ENCODE data around the gene DPP9. TPM values are rescaled to one million over a fixed set of nuclear protein-coding genes. Genes with fewer than 3 reads are reported as not detected.

The DPP9 gene
- total and polyA plus RNA-seq, 2 of the 13 experiments (the other 11 are each of a cell fraction or from before 2014, with no cell fraction given) = 8.4 to 25.8 TPM

GRCh38 chr19:4639531-4640246 is 84.0 kb downstream of the DPP9 start (continued):
- TF ChIP-seq, protein P1, sequence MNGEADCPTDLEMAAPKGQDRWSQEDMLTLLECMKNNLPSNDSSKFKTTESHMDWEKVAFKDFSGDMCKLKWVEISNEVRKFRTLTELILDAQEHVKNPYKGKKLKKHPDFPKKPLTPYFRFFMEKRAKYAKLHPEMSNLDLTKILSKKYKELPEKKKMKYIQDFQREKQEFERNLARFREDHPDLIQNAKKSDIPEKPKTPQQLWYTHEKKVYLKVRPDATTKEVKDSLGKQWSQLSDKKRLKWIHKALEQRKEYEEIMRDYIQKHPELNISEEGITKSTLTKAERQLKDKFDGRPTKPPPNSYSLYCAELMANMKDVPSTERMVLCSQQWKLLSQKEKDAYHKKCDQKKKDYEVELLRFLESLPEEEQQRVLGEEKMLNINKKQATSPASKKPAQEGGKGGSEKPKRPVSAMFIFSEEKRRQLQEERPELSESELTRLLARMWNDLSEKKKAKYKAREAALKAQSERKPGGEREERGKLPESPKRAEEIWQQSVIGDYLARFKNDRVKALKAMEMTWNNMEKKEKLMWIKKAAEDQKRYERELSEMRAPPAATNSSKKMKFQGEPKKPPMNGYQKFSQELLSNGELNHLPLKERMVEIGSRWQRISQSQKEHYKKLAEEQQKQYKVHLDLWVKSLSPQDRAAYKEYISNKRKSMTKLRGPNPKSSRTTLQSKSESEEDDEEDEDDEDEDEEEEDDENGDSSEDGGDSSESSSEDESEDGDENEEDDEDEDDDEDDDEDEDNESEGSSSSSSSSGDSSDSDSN (CRISPR knock-in tag; IDR thresholded peaks at IDR 0.05) = peak; percentile 29; the same call in 1 of the 2 replicates
- TF ChIP-seq ETV5 (CRISPR knock-in tag; IDR thresholded peaks at IDR 0.05; ENCODE audit: borderline replicate concordance) = no peak
- TF ChIP-seq HNRNPLL (IDR thresholded peaks at IDR 0.05; ENCODE audit: low read depth, low read length, poor library complexity, severe bottlenecking) = no peak
- TF ChIP-seq ZZZ3 (CRISPR knock-in tag; IDR thresholded peaks at IDR 0.05; ENCODE audit: borderline replicate concordance) = no peak
- TF ChIP-seq ZNF503 (CRISPR knock-in tag; IDR thresholded peaks at IDR 0.05) = no peak
- 0 out of 2 replicates have a peak, but pooled peaks have one; percentile 75 for TF ChIP-seq ZNF616 (CRISPR knock-in tag; IDR thresholded peaks at IDR 0.05; ENCODE audit: low read depth)
- TF ChIP-seq FOXM1 (CRISPR knock-in tag; IDR thresholded peaks at IDR 0.05) = 0 out of 2 replicates have a peak, but pooled peaks have one; percentile 23
- TF ChIP-seq HNRNPUL1 (IDR thresholded peaks at IDR 0.05; ENCODE audit: low read depth, low read length) = no peak
- TF ChIP-seq THRA (CRISPR knock-in tag; IDR thresholded peaks at IDR 0.05; ENCODE audit: borderline replicate concordance) = no peak
- TF ChIP-seq ZNF790 (CRISPR knock-in tag; IDR thresholded peaks at IDR 0.05; ENCODE audit: borderline replicate concordance) = 0 out of 2 replicates have a peak, but pooled peaks have one; percentile 34
- no peak for TF ChIP-seq SCMH1 (CRISPR knock-in tag; IDR thresholded peaks at IDR 0.05; ENCODE audit: borderline replicate concordance)
- peak; percentile 58; the same call in 1 of the 2 replicates for TF ChIP-seq ARNT2 (CRISPR knock-in tag; IDR thresholded peaks at IDR 0.05; ENCODE audit: low read depth)
- TF ChIP-seq ZNF44 (CRISPR knock-in tag; IDR thresholded peaks at IDR 0.05) = no peak
- no peak for TF ChIP-seq ZNF660 (CRISPR knock-in tag; IDR thresholded peaks at IDR 0.05; ENCODE audit: borderline replicate concordance, low read depth)
- TF ChIP-seq FUBP1 (CRISPR knock-in tag; IDR thresholded peaks at IDR 0.05; ENCODE audit: borderline replicate concordance) = no peak
- no peak for TF ChIP-seq ZNF589 (CRISPR knock-in tag; conservative IDR thresholded peaks at IDR 0.05)
- 0 out of 2 replicates have a peak, but pooled peaks have one; percentile 13 for TF ChIP-seq HOXD1 (CRISPR knock-in tag; IDR thresholded peaks at IDR 0.05)
- no peak for TF ChIP-seq KDM6A (CRISPR knock-in tag; IDR thresholded peaks at IDR 0.05; ENCODE audit: low read depth)
- no peak for TF ChIP-seq NR1H2 (CRISPR knock-in tag; IDR thresholded peaks at IDR 0.05; ENCODE audit: borderline replicate concordance, low read depth)
